Muscle layer of duodenum (tissue), 2 donors: ENCODE results near the gene CRAMP1.
"Not testable (repeated sequence)": the region's sequence is repeated elsewhere in the genome, so short reads cannot be mapped to it uniquely, and the experiment has no call there.

Experiments used
- H3K27ac ChIP-seq: one replicate; pipeline ENCODE4 v1.7.0; 2013; ENCODE audit warnings: mild to moderate bottlenecking, low read length
- H3K27me3 ChIP-seq: one replicate; pipeline ENCODE4 v1.7.0; 2013; ENCODE audit warnings: low read depth, mild to moderate bottlenecking, control low read depth, low read length
- H3K36me3 ChIP-seq, 2 donors: one replicate each; pipeline ENCODE4 v1.7.0; 2013; ENCODE audit warnings: low read length in 2 of 2, control low read depth in 1 of 2, mild to moderate bottlenecking in 1 of 2; ENCODE audit not compliant: insufficient read depth in 2 of 2, control insufficient read depth in 1 of 2
- H3K4me1 ChIP-seq, 2 donors: one replicate each; pipeline ENCODE4 v1.7.0; 2013; ENCODE audit warnings: low read length in 2 of 2, mild to moderate bottlenecking in 2 of 2, control low read depth in 1 of 2, moderate library complexity in 1 of 2; ENCODE audit not compliant: insufficient read depth in 2 of 2, control insufficient read depth in 1 of 2
- H3K4me3 ChIP-seq, 2 donors: one replicate each; pipeline ENCODE4 v1.7.0; 2013; ENCODE audit warnings: low read length in 2 of 2, low read depth in 1 of 2, mild to moderate bottlenecking in 1 of 2
- H3K9me3 ChIP-seq, 2 donors: one replicate each; pipeline ENCODE4 v1.7.0; 2013; ENCODE audit warnings: low read length in 2 of 2, control low read depth in 1 of 2, mild to moderate bottlenecking in 1 of 2; ENCODE audit not compliant: control insufficient read depth in 1 of 2
- donor health status: healthy.

Gene CRAMP1

GRCh38 chr16:1688807-1689560 is 76.8 kb downstream of the CRAMP1 start:
- Histone ChIP-seq H3K4me1 (no peaks in the 10 kb centered on the region), H3K27ac (no peak overlapping the region), H3K27me3 (no peaks in the 10 kb centered on the region), H3K36me3 (peaks cover 38 to 48% of the 10 kb centered on the region in 2 donors), H3K9me3 (no peaks in the 10 kb centered on the region), H3K4me3 (no peak overlapping the region)

GRCh38 chr16:1689853-1690252 is 77.7 kb downstream of the CRAMP1 start:
- Histone ChIP-seq H3K4me3 (no peak overlapping the region), H3K27ac (no peak overlapping the region), H3K36me3 (peaks cover 43 to 55% of the 10 kb centered on the region in 2 donors), H3K9me3 (no peaks in the 10 kb centered on the region), H3K4me1 (no peaks in the 10 kb centered on the region), H3K27me3 (no peaks in the 10 kb centered on the region)

GRCh38 chr16:1690810-1691209 is 78.7 kb downstream of the CRAMP1 start:
- Histone ChIP-seq H3K27me3 (no peaks in the 10 kb centered on the region), H3K36me3 (peaks cover 43 to 55% of the 10 kb centered on the region in 2 donors), H3K4me3 (no peak overlapping the region), H3K9me3 (no peaks in the 10 kb centered on the region), H3K27ac (no peak overlapping the region), H3K4me1 (no peaks in the 10 kb centered on the region)

- H3K27ac ChIP-seq, result no peak overlapping the region
These were observed 79.1 kb downstream of the CRAMP1 start for GRCh38 chr16:1691276-1691675.

GRCh38 chr16:1691956-1692355 is 79.8 kb downstream of the CRAMP1 start:
- H3K27me3 ChIP-seq, result no peaks in the 10 kb centered on the region
- H3K4me3 ChIP-seq, result no peak overlapping the region
- H3K27ac ChIP-seq, result no peak overlapping the region
- no peaks in the 10 kb centered on the region for H3K9me3 ChIP-seq
- no peaks in the 10 kb centered on the region for H3K4me1 ChIP-seq
- H3K36me3 ChIP-seq, result peaks cover 39 to 56% of the 10 kb centered on the region in 2 donors

More at GRCh38 chr16:1691276-1691675, 79.1 kb downstream of the CRAMP1 start:
- Histone ChIP-seq H3K36me3 (peaks cover 43 to 55% of the 10 kb centered on the region in 2 donors), H3K9me3 (no peaks in the 10 kb centered on the region), H3K27me3 (no peaks in the 10 kb centered on the region), H3K4me1 (no peaks in the 10 kb centered on the region), H3K4me3 (no peak overlapping the region)

GRCh38 chr16:1696863-1697262 is 84.7 kb downstream of the CRAMP1 start:
- Histone ChIP-seq H3K27me3 (no peaks in the 10 kb centered on the region), H3K36me3 (peaks cover 42 to 64% of the 10 kb centered on the region in 2 donors), H3K4me3 (no peak overlapping the region), H3K4me1 (no peaks in the 10 kb centered on the region), H3K9me3 (no peaks in the 10 kb centered on the region), H3K27ac (no peak overlapping the region)

- H3K36me3 ChIP-seq, result peaks cover 39 to 54% of the 10 kb centered on the region in 2 donors
- no peak overlapping the region for H3K4me3 ChIP-seq
- H3K9me3 ChIP-seq, result no peaks in the 10 kb centered on the region
- H3K27me3 ChIP-seq, result no peaks in the 10 kb centered on the region
- no peaks in the 10 kb centered on the region for H3K4me1 ChIP-seq
- H3K27ac ChIP-seq, result no peak overlapping the region
These were observed 86.5 kb downstream of the CRAMP1 start for GRCh38 chr16:1698680-1699079.

- no peaks in the 10 kb centered on the region for H3K9me3 ChIP-seq
- peaks cover 0 to 5% of the 10 kb centered on the region in 2 donors for H3K4me1 ChIP-seq
- H3K27me3 ChIP-seq, result no peaks in the 10 kb centered on the region
- H3K27ac ChIP-seq, result no peak overlapping the region
- H3K36me3 ChIP-seq, result peaks cover 28 to 44% of the 10 kb centered on the region in 2 donors
- H3K4me3 ChIP-seq, result no peak overlapping the region
These were observed 88.1 kb downstream of the CRAMP1 start for GRCh38 chr16:1700246-1700645.

GRCh38 chr16:1701216-1701878 is 89.2 kb downstream of the CRAMP1 start:
- H3K27ac ChIP-seq, result no peak overlapping the region
- no peaks in the 10 kb centered on the region for H3K27me3 ChIP-seq
- no peaks in the 10 kb centered on the region for H3K9me3 ChIP-seq
- H3K36me3 ChIP-seq, result peaks cover 28 to 44% of the 10 kb centered on the region in 2 donors
- H3K4me1 ChIP-seq, result peaks cover 0 to 5% of the 10 kb centered on the region in 2 donors
- H3K4me3 ChIP-seq, result no peak overlapping the region

- H3K27ac ChIP-seq, result peak overlapping the region; percentile 85
- H3K4me1 ChIP-seq, result peaks cover 7 to 24% of the 10 kb centered on the region in 2 donors
These were observed 93.1 kb downstream of the CRAMP1 start for GRCh38 chr16:1705324-1705687.

GRCh38 chr16:1705688-1706385 is 93.7 kb downstream of the CRAMP1 start, which contains the start of gene MAPK8IP3:
MAPK8IP3 (plus strand) TSS chr16:1706195; CDS start chr16:1706340, 145 bp downstream.
- H3K9me3 ChIP-seq, result no peaks in the 10 kb centered on the region
- peaks cover 7 to 24% of the 10 kb centered on the region in 2 donors for H3K4me1 ChIP-seq
- H3K27me3 ChIP-seq, result no peaks in the 10 kb centered on the region
- peak within 1 kb of the TSS; percentile 83 to 84 for H3K4me3 ChIP-seq
- peaks cover 9 to 10% of the 10 kb centered on the region in 2 donors for H3K36me3 ChIP-seq
- H3K27ac ChIP-seq, result peak within 1 kb of the TSS; percentile 85

More at GRCh38 chr16:1705324-1705687, 93.1 kb downstream of the CRAMP1 start:
- H3K4me3 ChIP-seq, result peak overlapping the region; percentile 83 to 84
- peaks cover 14% of the 10 kb centered on the region in 2 donors for H3K36me3 ChIP-seq
- not testable (repeated sequence) for H3K27me3 ChIP-seq, H3K9me3 ChIP-seq
